Cerebellar cortex (tissue), 1 donor: ENCODE data around the gene ERICH2.

ENCODE experiments used
- DNase-seq: peaks from one replicate; pipeline ENCODE4 v3.0.0-alpha.2; 2015; ENCODE audit warnings: low spot score

Gene ERICH2

DNA sequence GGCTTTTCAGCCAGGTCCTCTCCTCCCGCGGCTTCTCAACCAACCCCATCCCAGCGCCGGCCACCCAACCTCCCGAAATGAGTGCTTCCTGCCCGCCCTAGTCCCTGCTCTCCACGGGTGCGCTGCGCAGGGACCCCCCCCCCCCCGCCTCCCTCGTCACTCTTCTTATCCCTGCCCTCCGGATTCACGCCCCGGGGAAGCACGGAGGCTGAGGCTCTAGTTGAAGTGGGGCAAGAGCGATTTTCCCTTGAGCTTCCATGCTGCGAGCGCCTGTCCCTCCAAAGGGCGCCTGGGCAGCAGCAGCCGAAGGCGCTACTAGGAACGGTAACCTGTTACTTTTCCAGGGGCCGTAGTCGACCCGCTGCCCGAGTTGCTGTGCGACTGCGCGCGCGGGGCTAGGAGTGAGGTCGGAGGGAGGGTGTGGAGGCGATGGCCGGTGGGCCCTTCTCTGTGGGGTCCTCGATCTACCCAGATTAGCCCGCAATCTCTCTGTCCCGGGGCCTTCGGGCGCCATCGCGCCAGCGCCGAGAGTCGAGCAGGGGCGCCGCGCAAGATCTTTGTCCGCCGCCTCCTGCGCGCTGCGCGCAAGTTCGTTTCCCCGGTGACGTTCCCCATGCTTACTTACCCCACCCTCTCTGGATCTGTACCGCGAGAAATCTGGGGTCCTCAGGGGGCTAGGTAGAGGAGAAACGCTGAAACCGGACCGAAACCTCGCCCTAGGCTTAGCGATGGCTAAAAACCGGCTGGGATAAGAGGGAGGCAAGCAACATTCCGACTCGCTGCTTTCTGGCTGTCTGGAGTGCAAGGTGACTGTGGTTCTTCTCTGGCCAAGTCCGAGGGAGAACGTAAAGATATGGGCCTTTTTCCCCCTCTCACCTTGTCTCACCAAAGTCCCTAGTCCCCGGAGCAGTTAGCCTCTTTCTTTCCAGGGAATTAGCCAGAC, 47.2 kb downstream of the ERICH2 start:
- DNase-seq: peak; percentile 27

DNA sequence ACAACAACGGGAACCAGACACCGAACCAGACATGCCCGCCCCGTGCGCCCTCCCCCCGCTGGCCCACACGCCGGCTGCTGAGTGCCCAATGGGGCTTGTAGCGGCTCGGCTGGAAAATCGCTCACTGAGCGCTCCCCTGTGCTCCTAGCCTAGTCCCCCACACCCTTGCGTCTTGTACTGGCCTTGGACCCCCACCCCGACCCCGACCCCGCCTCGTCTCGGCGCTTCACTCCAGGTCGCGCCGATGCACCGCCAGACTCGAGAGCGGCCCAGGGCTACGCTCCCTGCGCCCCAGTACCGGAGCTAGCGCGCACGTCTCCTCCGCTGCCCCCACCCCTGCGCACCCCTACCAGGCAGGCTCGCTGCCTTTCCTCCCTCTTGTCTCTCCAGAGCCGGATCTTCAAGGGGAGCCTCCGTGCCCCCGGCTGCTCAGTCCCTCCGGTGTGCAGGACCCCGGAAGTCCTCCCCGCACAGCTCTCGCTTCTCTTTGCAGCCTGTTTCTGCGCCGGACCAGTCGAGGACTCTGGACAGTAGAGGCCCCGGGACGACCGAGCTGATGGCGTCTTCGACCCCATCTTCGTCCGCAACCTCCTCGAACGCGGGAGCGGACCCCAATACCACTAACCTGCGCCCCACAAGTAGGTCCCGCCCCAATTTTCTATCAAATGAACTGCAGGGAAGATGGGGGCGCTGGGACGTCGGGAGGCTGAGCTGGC, 48.0 kb downstream of the ERICH2 start:
- DNase-seq: no peak

DNA sequence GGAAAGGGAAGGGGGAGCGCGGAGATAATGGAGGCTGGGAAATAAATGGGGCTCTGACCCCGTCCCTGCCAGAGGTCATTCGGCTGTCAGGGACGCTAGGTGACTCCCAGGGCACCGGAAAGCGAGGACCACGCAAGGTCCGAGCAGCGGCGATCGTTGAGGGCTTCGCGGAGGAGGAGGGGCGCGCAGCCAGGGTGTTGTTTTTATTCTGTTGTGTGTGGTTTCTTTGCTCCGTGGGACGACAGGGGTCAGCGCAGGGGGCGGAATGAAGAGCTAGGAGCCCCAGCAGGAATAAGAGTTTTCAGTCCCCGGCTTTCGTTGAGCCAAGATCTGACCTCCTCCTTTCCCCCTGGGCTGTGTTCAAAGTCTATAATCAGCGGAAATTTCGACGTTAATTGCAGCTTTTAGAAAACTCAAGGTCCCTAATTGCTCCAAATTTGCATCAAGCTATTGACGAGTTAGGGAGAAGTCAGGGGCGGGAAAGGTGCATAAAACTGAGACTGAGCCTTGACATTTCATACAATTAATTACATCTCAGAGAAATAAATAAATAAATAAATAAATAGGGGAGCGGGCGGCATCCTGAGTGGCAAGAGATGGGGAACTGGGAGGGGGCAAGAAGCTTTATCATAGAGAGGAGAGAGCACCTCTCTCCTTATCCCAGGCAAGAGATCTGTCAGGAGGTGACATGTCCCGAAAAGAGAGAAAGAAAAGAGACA, 48.7 kb downstream of the ERICH2 start:
- no peak for DNase-seq

DNA sequence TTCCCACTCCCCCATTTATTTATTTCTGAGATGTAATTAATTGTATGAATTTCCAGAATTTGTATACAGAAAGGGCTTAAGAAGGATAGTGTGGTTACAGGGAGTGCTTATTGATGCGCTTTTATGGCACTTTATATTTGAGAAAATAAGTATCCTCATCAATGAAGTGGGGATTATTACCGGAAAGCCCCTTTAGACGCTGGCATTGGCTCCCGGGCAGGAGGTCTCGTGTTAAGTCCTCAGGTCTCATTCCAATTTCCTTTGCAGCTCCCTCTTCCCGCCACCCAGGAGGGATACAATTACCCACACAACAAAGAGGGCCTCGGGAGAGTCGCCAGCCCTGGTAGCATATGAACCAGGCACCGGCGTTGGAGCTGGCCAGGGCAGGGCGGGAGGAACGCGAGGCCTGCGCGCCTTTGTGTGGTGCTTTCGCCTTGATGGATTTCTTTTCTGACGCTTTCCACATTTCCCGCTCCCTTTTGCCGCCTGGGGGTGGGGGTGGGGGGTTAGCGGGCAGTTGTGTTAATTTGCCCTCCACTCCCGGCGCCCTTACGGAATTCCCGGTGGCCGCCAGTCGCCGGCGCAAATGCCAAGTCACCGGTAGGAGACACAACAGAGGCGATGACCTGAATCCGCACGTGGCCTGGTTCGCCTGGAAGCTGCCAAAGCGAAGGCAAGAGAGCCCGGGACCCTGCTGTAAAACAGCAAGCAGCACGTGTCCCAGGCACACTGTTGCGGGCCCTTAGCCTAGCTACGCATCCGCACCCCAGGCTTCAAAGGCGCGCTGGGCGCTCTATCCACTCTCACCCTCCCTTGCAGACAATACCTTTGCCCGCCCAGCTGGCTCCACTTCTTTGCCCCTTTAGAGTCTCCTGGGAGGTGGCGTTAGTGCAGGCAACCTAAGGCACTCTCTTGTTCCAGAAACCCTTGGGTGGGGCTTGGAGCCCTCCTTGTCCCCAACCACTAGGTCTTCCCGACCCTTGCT, 49.8 kb downstream of the ERICH2 start:
- no peak for DNase-seq

DNA sequence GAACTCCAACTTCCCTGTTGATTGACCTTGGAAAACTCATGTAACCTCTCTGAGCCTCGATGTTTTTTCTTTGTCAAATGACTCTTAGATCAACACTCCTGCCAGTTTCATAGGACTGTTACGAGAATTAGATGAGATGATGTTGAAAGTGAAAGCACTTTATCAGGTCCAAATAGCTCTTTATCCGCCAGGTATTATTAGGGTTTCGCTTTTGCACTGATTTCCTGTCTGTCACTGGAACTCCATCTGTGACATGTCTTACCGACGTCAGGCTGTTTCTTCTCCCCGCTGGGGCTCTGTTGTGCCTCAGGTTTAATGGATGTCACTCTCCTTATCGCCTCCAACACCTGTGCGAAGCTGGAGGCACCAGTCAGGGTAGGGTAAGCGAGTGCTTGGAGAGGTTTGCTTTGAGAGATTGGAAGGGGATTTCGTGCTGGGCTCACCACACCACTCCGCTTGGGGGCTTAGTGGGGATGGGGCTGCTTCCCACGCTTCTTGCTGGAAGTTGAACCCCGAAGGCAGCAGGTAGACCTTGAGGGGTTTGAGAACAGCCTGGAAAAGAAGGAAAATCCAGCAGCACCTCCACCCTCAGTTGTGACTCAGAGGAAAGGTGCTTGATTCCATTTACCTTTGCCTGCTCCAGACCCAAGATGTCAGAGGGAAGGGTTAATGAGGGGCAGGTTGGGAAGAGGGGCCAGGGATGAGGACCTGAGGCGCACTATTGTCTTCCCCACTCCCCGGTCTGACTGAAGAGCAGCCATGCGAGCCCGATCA, 50.8 kb downstream of the ERICH2 start:
- no peak for DNase-seq

DNA sequence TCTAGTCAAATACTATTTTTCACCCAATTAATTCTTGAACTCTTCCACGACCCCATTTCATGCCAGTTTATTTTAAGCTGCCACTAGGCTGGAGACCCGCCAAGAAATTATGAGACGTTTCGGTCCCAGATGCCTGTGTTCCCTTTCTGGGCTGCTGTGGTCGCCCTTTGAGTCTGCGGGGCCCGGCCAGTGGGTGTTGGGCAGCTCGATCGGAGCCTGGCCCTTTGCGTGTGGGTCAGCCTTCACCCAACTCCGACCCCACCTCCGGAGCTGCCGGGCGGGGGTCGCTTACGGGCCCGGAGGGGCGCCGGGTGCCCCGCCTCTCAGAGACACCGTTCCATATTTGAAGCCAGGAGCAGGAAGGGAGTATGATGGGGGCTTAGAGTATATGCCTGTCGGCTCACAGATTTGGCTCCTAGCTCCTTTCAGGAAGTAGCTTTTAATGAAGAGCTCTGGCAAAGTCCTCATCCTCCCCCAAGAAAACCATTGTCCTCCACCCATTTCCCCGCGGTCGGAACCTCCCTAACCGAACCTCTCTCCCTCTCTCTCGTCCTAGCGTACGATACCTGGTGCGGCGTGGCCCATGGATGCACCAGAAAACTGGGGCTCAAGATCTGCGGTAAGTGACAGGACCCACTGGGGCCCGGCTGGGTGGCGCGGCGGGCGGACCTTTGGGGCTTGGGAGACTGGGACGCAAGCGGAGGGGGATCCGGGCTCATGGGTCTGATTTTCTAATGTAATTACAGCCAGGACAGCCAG, 51.5 kb downstream of the ERICH2 start:
- no peak for DNase-seq

DNA sequence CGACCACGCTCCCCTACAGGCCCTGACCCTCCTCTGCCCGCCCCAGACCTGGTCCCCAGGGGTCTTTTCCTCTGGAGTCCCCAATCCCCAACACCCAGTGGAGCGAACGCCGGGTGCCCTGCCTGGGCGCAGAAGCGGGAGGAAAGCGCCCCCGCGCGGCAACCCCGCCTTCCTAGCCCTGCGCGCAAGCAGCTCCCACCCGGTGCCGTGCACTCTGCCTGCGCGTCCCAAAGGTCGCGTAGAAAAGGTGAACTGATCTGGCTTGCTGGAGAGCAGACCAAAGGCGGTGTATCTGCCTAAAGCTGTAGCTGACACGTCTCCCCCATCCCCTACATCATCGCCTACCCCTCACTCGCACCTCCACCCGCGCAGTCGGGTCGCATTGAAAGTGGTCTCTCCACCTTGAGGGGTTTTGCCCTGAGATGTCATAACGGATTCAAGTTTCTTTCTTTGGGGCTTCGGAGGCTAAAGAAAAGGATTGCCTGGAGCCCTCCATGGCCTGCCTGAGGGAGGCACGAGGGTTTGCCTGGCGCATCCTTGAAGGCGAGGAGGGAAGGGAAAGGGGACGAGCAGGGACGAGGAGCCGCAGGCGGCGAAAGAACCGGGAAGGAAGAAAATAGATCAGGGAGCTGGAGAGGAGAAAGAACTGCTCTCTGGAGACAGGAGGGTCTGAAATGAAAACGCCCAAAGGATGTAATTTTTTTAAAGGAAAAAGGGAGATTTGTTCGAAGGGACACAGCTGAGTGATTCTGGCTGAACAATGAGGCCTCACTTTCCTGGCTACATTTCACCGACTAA, 52.3 kb downstream of the ERICH2 start:
- DNase-seq: no peak

DNA sequence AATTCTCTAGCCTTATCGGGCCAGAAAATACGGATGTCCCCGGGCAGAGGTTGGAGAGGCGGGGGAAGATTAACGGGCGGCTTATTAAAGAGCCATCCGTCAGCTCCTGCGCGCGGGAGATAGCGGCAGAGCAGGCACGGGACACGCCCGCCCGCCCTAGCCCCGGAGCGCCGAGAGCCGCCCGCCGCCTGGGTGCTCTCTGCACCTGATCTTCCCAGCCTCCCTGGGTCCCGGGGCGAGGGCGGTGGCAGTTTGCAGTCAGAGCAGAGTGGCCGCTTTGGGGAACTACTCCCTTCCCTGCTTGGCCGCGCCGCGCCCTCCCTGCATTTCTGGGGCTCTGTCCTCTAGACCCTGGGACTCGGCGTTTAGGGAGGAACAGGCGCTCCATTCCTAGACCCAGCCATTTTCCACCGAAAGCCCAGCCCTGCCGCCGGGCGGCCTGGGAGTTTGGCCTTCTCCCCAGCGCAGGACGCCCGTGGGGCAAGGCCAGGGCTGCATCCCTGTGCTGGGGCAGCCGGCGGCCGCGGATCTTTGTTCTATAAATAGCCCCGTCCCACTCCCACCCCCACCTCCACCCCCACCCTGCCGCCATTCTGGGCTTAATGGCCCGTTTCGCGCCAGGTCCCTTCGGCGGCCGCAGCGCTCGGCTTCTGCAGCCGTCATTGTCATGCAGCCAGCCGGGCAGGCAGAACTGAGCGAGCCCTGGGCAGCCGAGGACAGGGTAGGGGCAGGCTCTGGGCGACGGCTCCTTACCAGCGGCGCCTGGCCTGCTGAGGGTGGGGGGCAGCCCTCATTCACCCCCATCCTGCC, 53.1 kb downstream of the ERICH2 start:
- no peak for DNase-seq

DNA sequence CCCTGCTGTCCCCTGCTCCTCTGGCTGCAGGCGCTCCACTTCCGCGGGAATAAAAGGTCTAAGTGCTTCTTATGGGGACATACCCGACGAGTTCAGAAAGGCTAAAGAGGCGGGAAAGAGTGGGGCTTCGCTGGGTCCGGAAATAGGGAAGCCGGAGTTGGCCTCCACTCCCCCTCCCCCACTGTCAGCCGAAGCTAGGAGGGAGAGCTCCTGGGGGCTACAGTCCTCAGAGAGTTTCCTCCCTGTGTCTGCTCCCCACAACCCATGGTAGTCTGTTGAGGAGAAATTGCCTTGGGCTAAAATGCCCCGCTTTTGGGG, 53.7 kb downstream of the ERICH2 start:
- DNase-seq: no peak

DNA sequence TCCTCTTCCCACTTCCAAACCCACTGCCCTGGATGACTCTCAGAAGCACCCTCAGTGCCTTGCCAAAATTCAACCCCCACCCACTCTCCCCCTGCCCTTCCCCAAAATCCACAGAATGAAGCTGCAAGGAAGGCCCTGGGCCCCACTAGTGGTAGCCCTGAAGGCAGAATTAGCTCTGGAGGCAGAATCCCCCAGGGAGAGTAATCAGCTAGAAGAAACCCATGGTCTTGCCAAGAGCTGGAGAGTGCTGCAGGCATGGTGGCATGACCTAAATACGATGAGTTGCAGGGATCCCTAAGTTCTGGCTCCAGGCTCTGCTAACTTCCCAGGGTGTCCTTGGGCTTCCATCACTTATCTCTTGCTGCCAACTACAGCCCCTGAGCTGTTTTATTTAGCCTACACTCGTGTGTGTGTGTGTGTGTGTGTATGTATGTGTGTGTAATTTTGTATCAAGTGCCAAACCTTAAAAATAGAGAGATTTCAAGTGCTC, 54.4 kb downstream of the ERICH2 start:
- DNase-seq: no peak

DNA sequence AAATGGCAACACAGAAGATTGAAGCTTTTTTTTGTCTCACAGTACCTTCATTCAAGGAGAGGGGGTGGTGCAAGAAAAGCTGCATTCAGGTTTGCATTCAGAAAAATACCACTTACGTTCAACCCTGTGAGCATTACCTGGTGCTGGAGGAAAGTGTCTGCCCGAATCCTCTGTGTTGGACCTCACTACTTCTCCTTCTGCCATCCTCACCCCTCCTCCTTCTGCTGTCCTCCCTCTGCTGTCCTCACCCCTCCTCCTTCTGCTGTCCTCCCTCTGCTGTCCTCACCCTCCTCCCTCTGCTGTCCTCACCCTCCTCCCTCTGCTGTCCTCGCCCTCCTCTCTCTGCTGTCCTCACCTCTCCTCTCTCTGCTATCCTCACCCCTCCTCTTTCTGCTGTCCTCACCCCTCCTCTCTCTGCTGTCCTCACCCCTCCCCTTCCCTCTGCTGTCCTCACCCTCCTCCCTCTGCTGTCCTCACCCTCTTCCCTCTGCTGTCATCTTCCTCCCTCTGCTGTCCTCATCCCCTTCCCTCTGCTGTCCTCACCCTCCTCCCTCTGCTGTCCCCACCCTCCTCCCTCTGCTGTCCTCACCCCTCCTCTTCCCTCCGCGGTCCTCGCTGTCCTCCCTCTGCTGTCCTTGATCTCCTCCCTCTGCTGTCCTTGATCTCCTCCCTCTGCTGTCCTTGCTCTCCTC, 57.8 kb downstream of the ERICH2 start:
- no peak for DNase-seq

DNA sequence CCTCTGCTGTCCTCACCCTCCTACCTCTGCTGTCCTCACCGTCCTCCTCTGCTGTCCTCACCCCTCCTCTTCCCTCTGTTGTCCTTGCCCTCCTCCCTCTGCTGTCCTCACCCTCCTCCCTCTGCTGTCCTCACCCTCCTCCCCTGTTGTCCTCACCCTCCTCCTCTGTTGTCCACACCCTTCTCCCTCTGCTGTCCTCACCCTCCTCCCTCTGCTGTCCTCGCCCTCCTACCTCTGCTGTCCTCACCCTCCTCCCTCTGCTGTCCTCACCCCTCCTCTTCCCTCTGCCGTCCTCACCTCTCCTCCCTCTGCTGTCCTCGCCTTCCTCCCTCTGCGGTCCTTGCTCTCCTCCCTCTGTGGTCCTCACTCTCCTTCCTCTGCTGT, 58.3 kb downstream of the ERICH2 start:
- DNase-seq: no peak

DNA sequence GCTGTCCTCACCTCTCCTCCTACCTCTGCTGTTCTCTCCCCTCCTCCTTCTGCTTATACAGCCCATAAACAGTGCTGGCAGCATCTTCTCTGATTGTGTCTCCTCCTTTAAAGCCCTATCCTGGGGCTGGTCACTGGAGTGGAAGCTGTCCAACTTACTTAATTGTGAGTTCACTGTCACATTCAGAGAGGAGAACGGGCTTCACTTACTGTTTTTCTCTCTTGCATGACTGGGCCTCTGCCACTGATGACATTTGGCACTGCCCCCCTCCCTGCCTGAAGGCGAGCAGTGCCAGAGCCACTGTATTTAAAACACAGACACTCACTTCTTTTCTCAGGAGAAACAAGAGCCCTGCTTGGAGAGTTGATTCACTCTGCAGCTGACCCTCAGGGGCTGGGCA, 58.9 kb downstream of the ERICH2 start:
- DNase-seq: no peak

DNA sequence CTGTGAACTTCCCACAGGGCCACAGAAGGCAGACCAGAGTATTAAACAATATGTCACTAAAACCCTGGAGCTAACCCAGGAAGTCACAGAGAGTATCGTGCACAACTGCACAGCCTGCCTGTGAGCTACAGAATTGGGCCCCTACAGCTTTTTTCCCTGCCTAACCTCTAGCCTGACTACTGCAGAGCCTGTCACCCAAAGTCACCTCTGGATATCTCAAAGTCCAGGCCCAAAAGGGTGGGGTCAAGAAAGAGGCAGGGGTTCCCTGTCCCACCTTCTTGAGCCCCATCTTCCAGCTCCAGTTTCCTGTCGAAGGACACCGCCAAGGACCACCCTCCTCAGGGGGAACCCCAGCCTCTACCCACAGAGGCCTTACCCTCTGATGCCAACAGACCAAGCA, 60.0 kb downstream of the ERICH2 start:
- DNase-seq: no peak

DNA sequence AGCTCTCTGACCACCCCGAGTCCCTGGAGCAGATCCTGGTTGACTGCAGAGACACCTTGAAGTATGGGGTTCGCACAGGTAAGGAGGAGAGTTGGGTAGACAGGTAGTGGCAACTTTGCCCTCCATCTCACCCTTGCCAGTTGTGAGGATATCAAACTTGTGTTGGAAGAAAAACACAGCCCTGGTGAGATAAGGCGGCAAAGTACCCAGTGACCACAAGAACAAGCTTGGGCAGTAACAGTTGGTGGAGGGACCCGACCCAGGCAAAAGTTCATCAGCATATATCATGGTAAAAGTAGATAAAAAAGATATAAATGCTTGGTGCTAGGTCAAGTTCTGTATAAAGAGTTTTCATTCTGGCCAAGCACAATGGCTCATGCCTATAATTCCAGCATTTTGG, 60.9 kb downstream of the ERICH2 start:
- no peak for DNase-seq

DNA sequence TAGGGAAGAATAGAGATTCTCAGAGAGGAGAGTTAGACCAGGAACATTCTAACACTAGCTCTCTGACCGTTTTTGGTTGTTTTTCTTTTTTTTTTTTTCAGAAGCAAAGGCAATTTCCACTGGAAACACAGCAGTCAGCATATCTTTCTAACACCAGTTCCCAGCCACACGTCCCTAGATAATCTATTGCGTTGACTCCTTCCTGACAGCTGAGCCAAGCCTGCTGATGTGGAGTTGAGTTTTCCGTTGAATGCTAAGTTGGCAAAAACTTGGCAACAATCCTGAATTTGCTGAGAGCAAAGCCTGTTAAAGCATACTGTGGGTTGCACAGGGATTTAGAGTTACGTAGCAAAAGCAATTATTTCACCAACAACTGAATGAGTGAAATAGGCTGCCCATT, 65.8 kb downstream of the ERICH2 start:
- no peak for DNase-seq

DNA sequence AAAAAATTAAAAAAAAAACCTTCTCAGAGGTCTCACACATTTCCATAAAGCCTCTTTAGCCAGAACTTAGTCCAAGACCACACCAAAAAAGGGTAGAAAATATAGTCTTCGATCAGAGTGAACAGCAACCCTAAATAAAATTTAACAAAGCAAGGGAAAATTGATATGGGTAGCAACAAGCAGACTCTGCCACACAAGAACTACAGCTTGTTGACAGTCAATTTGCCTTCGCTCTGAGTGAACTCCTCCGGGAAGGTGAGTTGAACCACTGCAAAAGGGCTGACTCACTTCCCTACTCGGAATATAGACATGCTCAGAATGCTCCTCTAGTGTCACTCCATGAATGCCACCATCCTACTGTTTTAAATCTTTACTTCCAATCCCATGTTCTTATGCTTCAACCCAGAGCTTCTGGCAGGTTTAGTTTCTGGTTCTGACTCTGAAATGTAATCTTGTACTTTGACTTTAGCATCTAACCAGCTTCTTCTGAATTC, 70.6 kb downstream of the ERICH2 start:
- no peak for DNase-seq
